ENCODE measurements around the gene SNAI1.

- no peak for TF ChIP-seq YY1 (IDR thresholded peaks at IDR 0.05; ENCODE audit: insufficient read depth, insufficient read length)
- TF ChIP-seq SUZ12 (IDR thresholded peaks at IDR 0.05; ENCODE audit: extremely low read depth, insufficient read depth, insufficient read length): no peak
Measured at GRCh38 chr20:49986049-49986448, 3.3 kb downstream of the SNAI1 start.
